Activated T-cell treated with anti-CD3 and anti-CD28 coated beads, Interleukin-2, amount 50 U/mL, for 48 hours (primary cell): ENCODE measurements around the gene EFCAB14.
"Not testable (repeated sequence)": the region's sequence is repeated elsewhere in the genome, so short reads cannot be mapped to it uniquely, and the experiment has no call there.

Experiments
- DNase-seq, 2 experiments: peaks; one replicate each; pipeline ENCODE4 v3.0.0-alpha.2; 2020

The EFCAB14 gene

GRCh38 chr1:46652321-46653100, 66.4 kb downstream of the EFCAB14 start:
- DNase-seq = no peak

DNA sequence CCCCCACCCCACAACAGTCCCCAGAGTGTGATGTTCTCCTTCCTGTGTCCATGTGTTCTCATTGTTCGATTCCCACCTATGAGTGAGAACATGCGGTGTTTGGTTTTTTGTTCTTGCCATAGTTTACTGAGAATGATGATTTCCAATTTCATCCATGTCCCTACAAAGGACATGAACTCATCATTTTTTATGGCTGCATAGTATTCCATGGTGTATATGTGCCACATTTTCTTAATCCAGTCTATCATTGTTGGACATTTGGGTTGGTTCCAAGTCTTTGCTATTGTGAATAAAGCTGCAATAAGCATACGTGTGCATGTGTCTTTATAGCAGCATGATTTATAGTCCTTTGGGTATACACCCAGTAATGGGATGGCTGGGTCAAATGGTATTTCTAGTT, 67.8 kb downstream of the EFCAB14 start:
- DNase-seq = not testable (repeated sequence)

- no peak for DNase-seq
Measured at GRCh38 chr1:46650491-46650890, 68.4 kb downstream of the EFCAB14 start.

DNA sequence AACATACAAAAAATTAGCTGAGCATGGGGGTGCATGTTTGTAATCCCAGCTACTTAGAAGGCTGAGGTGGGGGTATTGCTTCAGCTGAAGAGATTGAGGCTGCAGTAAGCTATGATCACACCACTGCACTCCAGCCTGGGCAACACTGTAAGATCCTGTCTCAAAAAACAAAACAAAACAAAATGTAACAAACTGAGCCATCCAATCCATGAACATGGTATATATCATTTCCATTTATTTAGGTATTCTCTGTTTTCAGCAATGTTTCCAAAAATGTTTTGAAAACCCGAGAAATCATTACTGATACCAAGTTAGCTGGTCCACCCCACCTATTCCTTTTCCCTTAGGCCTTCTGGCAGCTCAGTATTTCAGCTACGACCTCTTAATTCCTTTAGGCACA, 69.2 kb downstream of the EFCAB14 start:
- DNase-seq = no peak

- DNase-seq = no peak
Measured at GRCh38 chr1:46647611-46648010, 71.3 kb downstream of the EFCAB14 start.

- DNase-seq = no peak
Measured at GRCh38 chr1:46646844-46647243, 72.1 kb downstream of the EFCAB14 start.

DNA sequence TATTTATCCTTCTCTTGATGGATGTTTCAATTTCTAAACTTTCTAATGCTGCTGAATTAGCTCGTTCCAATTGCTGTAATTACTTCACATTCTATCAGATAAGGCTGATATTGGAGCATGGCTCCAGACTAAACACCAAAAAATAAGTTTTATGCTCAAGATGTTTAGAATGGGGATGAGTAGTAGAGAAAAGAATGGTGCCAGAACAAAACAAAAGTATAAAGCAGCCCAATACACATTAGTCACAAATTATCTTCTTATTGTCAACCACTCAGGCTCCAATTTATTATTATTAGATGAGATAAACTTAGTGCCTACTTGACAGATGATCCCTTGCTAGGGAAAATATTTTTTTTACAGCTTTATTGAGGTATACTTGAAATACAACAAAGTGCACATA, 72.6 kb downstream of the EFCAB14 start:
- no peak for DNase-seq

GRCh38 chr1:46645815-46646214, 73.1 kb downstream of the EFCAB14 start:
- DNase-seq = no peak

- DNase-seq = no peak
Measured at GRCh38 chr1:46643368-46643775, 75.5 kb downstream of the EFCAB14 start.

GRCh38 chr1:46642115-46642680, 76.7 kb downstream of the EFCAB14 start:
- no peak for DNase-seq

DNA sequence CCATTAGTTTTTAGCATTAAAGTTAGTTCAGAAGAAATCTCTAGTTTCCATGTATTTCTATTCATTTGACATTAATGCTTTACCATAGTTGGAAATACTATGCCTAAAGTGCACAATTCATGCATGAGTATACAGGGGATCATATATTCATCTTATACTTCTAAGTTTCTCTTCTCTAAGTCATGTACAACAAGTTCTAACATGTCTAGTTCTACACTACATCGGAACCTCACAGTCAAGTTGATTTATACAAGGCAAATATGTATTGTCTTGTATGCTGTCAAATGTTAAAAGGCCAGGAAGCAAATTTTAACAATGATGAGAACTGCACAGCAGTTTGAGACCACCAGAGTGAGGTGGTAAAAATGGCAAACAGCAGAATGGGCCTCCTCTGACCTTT, 79.4 kb downstream of the EFCAB14 start:
- no peak for DNase-seq

DNA sequence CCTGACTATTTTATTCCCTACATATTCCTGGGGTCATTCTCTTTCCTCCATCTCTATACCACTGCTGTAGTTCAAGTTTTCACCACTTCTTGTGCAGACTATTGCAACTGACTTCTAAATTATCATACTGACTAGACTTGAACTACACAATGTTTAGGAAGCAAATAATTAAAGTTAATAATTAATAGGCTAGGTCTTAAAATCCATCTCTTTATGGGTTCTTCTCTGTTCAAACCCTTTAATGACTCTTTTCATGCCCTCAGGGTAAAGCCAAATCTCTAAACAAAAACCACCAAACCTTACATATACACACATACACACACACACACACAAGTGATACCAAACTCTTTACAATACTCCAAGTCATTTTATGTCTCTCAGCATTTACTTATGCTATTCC, 80.0 kb downstream of the EFCAB14 start:
- DNase-seq = no peak

DNA sequence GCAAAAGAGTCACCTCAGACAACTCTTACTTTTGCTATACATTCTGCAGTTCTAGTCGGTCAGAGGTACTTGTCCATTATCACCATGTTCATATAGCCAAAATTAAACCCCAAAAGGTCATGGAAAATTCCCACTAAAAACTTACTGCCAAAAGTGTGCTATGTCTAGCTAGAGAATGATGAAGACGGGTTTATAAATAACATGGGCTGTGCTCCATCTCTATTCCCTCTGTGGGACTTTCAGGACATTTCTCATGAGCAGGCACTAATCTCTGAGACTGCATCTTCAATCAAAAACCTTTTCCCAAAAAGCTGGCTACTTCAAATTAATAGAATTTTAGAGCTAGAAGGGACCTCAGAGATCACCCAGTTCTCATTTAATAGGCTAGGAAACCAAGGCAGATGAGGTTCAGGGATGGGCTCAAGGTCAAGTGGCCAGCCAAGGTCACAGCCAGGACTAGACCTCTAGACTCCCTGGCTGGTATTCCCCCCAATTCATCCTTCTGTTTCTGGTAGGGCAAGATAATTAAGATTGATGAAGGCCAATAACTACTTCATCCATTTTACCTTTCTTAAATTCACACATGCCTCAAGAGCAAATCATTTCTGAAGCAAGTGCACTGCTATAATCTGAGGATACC, 81.3 kb downstream of the EFCAB14 start:
- DNase-seq = no peak

GRCh38 chr1:46635205-46635604, 83.7 kb downstream of the EFCAB14 start:
- no peak for DNase-seq

DNA sequence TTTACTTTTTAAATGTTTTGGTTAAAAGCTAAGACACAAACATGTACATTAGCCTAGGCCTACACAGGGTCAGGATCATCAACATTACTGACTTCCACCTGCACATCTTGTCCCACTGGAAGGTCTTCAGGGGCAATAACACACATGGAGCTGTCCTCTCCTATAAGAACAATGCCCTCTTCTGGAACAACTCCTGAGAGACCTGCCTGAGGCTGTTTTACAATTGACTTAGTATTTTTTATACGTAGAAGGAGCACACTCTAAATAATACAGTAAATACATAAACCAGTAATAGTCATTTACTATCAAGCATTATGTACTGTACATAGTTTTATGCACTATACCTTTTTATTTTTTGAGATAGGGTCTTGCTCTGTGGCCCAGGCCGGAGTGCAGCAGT, 88.2 kb downstream of the EFCAB14 start:
- DNase-seq = no peak
